Prostate gland (tissue), 2 donors: ENCODE results near the gene SMYD3.

Experiments
- POLR2A ChIP-seq: fragments of 450-650 bp; IDR thresholded peaks from one replicate; pipeline ENCODE4 v1.6.1; 2016; ENCODE audit warnings: antibody characterized with exemption, mild to moderate bottlenecking
- TF ChIP-seq, protein P1 (sequence below), 4 experiments: fragments of 200-600 bp in 2 of 4; fragments of 450-650 bp in 2 of 4; sonication (generic) in 2 of 4; IDR thresholded peaks; 1 replicate in 3 of 4; 2 replicates in 1 of 4; pipeline ENCODE4 v1.5.1; 2016 to 2019; ENCODE audit warnings: antibody characterized with exemption in 4 of 4, mild to moderate bottlenecking in 2 of 4, moderate library complexity in 2 of 4

DNA sequence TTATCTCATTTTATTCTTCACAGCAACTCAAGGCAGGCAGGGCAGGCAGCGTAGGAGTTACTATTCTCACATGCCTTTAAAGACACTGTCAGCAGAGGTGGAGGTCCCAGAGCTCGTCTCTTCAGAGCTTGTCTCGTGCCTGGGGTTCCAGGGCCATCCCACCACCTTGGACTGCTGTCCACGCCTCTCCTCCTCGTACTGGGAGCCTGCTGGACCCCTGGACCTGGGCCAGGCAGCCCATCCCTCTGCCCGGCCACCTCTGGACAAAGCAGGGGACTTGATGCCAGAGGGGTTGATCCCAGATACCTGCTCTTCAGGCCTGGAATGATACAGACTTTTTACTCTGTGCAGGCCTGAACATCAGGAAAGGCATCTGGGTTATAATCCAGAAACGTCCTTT is 805.4 kb downstream of the SMYD3 start:
- TF ChIP-seq POLR2A, result no peak
- TF ChIP-seq, protein P1, sequence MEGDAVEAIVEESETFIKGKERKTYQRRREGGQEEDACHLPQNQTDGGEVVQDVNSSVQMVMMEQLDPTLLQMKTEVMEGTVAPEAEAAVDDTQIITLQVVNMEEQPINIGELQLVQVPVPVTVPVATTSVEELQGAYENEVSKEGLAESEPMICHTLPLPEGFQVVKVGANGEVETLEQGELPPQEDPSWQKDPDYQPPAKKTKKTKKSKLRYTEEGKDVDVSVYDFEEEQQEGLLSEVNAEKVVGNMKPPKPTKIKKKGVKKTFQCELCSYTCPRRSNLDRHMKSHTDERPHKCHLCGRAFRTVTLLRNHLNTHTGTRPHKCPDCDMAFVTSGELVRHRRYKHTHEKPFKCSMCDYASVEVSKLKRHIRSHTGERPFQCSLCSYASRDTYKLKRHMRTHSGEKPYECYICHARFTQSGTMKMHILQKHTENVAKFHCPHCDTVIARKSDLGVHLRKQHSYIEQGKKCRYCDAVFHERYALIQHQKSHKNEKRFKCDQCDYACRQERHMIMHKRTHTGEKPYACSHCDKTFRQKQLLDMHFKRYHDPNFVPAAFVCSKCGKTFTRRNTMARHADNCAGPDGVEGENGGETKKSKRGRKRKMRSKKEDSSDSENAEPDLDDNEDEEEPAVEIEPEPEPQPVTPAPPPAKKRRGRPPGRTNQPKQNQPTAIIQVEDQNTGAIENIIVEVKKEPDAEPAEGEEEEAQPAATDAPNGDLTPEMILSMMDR (IDR thresholded peaks at IDR 0.05), result no peak
